Hepatocyte (in vitro differentiated cells): ENCODE measurements around the gene NADSYN1.

Experiments
- EZH2 ChIP-seq: fragments of 200-600 bp; sonication (generic); IDR thresholded peaks from 2 replicates; pipeline ENCODE4 v1.6.1; 2016; ENCODE audit warnings: antibody characterized with exemption, mild to moderate bottlenecking, borderline replicate concordance
- EZH2phosphoT487 ChIP-seq: fragments of 200-600 bp; sonication (generic); IDR thresholded peaks from one replicate; pipeline ENCODE4 v1.6.1; 2018; ENCODE audit warnings: antibody characterized with exemption, mild to moderate bottlenecking, low read depth, moderate library complexity; ENCODE audit not compliant: unreplicated experiment, severe bottlenecking
- TF ChIP-seq, protein P1 (sequence below): fragments of 200-600 bp; sonication (generic); IDR thresholded peaks from 2 replicates; pipeline ENCODE4 v1.5.1; 2016; ENCODE audit warnings: antibody characterized with exemption, mild to moderate bottlenecking; ENCODE audit not compliant: poor library complexity

DNA sequence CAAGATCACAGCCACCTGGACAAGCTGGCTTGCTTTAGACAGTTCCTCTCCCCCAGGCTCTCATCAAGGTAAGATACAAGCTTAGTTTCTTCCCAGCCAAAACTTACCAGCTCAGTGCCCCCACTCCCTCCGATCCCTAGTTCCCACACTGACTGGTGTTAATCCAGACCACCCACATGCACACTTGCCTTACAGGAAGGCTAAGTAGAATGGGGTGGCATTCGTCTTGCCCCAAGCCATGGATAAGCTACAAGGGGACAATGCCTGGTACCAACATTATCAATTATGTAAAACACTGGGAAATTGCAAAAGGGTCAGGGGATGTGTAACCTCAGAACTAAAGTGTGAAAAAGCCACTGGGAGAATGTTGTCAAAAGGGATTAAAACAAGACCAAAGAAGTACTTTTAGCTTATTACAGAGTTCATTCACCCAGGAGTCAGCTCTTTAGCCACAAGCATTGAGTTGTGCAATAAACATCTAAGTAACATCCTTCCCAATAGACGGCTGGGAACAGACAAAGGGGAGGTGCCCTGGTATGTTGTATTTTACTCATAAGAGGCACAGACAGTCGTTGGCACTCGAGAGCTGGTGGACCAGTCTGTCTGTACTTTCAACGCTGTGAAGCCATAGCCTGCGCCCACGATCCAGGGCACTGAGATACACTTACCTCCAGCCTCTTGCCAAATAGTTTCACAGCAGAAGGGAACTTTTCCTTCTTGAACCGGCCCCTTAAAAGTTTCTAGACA lies 5.9 kb upstream of the NADSYN1 start:
- TF ChIP-seq, protein P1, sequence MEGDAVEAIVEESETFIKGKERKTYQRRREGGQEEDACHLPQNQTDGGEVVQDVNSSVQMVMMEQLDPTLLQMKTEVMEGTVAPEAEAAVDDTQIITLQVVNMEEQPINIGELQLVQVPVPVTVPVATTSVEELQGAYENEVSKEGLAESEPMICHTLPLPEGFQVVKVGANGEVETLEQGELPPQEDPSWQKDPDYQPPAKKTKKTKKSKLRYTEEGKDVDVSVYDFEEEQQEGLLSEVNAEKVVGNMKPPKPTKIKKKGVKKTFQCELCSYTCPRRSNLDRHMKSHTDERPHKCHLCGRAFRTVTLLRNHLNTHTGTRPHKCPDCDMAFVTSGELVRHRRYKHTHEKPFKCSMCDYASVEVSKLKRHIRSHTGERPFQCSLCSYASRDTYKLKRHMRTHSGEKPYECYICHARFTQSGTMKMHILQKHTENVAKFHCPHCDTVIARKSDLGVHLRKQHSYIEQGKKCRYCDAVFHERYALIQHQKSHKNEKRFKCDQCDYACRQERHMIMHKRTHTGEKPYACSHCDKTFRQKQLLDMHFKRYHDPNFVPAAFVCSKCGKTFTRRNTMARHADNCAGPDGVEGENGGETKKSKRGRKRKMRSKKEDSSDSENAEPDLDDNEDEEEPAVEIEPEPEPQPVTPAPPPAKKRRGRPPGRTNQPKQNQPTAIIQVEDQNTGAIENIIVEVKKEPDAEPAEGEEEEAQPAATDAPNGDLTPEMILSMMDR, result no peak
- TF ChIP-seq EZH2, result no peak
- no peak for TF ChIP-seq EZH2phosphoT487
